NCI-H226 (cell line): Measurements from ENCODE around the gene RPS27.

Source experiments
- DNase-seq: peaks from one replicate; pipeline ENCODE4 v3.0.0-alpha.2; 2015

RPS27 gene

GRCh38 chr1:153990468-153991150 lies at the start of gene RPS27:
TSS of gene RPS27 (plus strand) at chr1:153990762. CDS start at chr1:153990797, 35 bp downstream.
- peak; percentile 94 for DNase-seq

- DNase-seq, result no peak
Observed at GRCh38 chr1:153941826-153942725, 48.5 kb upstream of the RPS27 start.

DNA sequence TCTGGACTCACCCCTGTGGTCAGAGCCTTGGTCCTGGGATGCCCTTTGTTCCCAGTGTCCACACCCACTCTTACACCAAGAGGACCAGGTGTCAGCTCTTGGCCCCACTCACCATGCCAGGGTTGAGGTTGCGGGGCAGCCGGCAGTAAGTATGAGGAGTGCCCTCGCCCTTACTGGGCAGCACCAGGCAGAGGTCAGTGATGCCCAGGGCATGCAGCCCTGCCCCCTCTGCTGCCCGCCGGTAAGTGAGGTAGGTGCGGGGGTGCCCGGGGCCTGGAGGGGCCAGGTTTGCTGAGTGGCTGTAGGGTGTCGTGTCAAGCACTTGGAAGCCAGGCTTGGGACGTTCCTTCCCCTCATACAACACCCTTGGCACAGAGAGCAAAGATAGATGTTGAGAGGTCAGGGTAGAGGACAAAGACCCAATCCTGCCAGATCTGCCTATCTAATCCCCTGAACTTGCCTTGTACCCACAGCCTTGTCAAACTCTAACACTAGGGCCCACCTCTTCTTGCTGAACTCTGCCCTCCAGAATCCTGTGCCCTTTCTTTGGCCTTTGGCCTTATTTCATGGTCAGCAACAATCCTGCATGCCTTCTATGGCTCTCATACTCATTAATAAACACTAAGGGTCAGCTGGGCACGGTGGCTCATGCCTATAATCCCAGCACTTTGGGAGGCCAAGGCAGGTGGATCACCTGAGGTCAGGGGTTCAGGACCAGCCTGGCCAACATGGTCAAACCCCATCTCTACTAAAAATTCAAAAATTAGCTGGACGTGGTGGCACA lies 47.6 kb upstream of the RPS27 start:
- DNase-seq, result no peak

DNA sequence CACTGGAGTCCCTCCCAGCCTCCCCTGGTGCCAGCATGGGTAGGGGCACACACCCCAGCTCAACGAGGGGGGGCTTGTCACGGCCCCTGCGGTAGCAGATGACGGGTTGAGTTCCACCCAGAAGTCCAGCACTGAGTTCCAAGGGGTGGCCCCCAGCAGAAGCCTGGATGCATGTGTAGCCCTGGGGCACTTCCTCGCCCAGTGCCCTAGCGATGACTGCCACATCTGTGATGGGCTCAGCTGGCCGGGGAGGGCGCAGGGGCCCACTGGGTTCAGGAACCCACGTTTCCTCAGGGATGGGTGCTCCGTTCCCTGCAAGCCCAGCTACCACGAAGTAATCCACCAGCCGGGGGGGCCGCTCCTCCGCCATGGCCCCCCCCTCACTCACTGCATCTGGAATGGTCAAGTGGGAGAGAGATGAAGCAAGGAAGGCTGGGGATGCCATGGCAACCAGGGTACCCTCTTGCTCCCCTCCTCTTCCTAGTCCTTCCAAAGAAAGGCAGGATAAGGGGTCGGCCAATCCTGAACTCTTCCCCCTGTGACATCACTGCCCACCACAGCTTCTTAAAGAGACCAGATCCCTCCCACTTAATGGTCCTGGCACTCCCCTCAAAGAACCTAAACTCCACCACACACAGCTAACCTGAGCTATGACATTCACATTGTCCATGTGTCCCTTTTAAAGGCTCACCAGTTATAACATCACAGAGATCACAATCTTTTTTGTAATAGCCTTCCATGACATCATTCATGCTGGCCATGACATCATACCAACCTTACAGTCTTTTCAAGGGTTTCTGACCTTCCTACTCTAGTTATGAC lies 46.3 kb upstream of the RPS27 start:
- DNase-seq, result no peak

GRCh38 chr1:153944827-153945117 lies 45.8 kb upstream of the RPS27 start:
- DNase-seq, result no peak

DNA sequence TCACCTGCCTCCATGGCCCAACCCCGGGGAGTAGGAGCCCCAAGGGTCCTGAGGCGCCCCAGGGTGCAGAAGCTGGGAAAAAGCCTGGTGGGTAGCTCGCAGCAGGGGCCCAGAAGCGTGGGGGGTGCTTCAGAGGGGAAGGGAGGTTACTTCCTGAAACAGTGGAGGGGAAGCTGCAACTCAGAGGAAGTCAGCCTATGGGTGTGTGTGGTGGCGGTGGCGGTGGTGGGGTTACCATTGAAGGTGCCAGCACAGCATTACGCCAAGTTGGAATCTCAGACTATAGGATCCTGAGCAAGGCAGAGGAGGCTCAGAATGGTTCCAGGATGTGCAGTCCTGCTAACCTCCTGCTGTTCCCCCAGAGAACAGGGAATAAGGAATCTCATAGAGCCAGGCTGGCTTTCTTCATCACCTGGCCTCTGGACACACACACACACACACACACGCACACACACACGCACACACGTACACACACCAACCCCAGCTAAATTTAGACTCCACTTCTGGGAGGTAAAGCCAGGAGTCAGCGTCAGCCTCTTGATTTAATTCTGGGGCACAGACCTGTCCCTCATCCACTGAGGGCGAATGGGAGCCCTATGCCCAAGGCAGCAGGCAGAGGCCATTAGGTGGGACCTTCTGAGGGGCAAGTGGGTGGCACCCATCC lies 45.3 kb upstream of the RPS27 start:
- DNase-seq, result no peak

- DNase-seq, result peak; percentile 70
Observed at GRCh38 chr1:153945795-153946621, 44.6 kb upstream of the RPS27 start.

GRCh38 chr1:153946622-153947241 lies 43.8 kb upstream of the RPS27 start, which contains the start of gene DENND4B:
TSS of gene DENND4B (minus strand) at chr1:153946718. CDS start at chr1:153944374, 2,344 bp downstream.
- peak; percentile 61 for DNase-seq

GRCh38 chr1:153951183-153951582 lies 39.4 kb upstream of the RPS27 start:
- DNase-seq, result no peak

- no peak for DNase-seq
Observed at GRCh38 chr1:153951801-153952200, 38.8 kb upstream of the RPS27 start.

GRCh38 chr1:153953859-153954365 lies 36.6 kb upstream of the RPS27 start:
- no peak for DNase-seq

- DNase-seq, result no peak
Observed at GRCh38 chr1:153954826-153955225, 35.7 kb upstream of the RPS27 start.

DNA sequence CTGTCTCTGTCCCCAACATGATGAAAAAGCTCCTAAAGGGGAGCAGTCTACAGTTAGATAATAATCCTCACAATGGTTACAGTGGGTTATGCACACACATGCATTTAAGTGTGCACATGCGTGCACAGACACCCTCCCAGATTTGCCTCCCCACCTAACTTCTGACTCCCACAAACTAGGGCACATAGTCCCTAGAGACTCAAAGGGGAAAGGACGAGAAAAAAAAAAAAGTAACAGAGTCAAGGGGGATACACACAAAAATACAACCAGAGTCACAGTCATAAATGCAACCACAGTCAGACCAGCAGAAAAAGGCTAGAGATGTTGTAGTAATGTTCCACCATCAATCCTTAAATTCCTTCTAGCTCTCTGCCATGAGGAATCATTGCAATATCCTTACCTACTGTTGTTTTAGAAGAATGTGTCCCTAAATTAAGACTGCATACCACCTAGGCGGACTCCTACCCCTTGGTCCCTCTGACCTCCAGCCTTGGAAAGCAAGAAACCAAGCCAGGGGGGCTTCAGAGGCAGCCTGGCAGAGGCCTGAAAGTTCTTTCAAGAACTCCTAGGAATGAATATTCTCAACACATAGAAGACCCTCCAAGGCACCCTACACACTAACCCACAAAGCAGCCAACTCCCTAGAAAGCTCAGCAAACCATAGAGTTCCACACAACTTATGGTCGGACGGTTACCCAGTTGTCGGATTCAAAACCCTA lies 33.4 kb upstream of the RPS27 start:
- no peak for DNase-seq

GRCh38 chr1:153957744-153958110 lies 32.8 kb upstream of the RPS27 start:
- no peak for DNase-seq

GRCh38 chr1:153958111-153958960 lies 32.2 kb upstream of the RPS27 start, which contains the start of gene CRTC2:
TSS of gene CRTC2 (minus strand) at chr1:153958612. CDS start at chr1:153958497, 115 bp downstream.
- peak; percentile 99 for DNase-seq

DNA sequence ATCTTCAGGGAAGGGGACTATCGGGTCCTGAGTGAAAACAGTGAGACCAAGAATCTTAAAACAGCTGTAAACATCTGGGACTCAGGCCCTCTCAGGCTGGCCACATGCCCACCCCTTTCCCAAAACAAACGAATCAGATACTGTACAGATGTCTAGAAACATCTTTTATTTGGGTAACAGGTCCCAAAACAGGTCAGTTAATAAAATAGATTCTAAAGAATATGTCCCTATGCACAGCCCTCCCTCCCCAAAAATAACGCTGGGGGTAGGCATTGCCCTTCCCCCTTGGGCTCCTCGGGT lies 31.7 kb upstream of the RPS27 start:
- DNase-seq, result no peak

DNA sequence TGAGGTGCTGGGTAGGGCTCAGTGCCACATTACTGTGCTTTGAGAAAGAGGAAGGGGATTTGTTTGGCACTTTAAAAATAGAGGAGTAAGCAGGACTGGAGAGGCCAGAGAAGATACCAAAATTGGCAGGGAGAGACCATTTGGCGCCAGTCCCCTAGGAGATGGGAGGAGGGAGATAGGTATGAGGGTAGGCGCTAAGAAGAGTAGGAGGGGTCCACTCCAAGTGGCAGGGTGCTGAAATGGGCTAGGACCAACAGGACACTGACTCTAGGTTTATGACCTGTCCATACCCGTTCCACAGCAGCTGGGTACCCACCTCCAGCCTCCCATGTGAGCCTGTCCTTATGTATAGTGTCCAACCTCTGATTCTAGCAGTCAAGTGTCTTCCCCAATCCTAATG lies 31.1 kb upstream of the RPS27 start:
- no peak for DNase-seq

GRCh38 chr1:153960206-153960605 lies 30.4 kb upstream of the RPS27 start:
- DNase-seq, result no peak

DNA sequence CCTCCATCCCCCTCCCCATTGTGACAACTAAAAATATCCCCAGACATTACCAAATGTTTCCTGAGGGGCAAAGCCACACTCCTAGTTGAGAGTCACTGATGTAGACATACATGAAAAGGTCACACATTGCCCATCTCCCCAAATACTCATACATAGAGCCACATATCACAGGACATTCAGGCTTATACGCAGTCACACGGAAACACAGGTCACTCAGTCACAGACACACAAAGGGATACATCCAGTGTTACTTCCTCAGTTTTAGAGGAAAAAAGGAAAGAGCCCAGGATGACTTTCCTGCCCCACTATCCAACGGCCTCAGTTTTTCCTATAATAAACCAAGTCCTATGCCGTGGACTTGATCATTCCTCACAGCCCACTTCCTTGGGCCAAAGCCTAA lies 29.1 kb upstream of the RPS27 start:
- no peak for DNase-seq
